HG02588 (cell line): ENCODE measurements around the gene LAMA1.

Experiments used
- ATAC-seq: cut with Tn5 transposase; IDR thresholded peaks from one replicate; pipeline ENCODE4 v1.9.1; 2021; ENCODE audit warnings: mild to moderate bottlenecking, moderate library complexity; ENCODE audit not compliant: unreplicated experiment

Gene LAMA1

GRCh38 chr18:6920099-6920955 is 197.3 kb downstream of the LAMA1 start:
- no peak for ATAC-seq

DNA sequence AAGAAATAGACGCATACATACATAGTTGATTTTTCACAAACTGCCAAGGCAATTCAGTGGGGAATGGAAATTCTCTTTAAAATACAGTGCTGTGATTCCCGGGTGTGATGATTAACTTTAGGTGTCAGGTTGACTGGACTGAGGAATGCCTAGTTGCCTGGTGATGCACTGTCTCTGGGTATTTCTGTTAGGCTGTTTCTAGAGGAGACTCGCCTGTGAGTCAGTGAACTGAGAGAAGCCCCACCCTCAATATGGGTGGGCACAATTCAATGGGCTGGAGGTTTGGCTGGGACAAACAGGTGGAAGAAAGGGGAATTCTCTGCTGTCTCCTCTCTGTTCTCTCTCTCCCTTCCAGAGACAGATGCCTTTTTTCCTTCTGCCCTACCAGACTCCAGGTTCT is 200.5 kb downstream of the LAMA1 start:
- ATAC-seq: no peak

DNA sequence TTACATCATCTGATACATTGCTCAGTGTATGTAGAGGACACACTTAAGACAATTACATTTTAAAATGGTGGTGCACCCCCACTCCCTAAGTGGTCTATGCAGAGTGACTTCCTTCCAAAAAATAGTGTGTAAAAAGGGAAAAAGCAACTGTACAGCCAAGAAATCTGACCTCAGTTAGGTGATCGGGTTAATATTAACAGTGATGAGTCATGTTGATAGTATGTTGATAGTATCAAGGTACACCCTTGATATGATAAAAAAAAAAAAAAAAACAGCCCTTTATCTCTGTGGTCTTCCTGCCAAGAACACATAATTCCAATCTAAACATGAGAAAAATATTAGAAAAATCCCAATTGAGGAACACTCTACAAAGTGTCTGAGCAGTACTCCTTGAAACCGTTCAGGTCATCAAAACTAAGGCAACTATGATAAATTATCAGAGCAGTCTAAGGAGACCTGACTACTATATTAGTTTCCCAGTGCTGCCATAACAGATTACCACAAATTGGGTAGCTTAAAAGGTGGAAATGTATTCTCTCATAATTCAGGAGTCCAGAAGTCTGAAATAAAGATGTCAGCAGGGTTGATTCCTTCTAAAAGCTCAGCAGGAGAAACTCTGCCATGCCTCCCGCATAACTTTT is 216.2 kb downstream of the LAMA1 start:
- ATAC-seq: no peak

DNA sequence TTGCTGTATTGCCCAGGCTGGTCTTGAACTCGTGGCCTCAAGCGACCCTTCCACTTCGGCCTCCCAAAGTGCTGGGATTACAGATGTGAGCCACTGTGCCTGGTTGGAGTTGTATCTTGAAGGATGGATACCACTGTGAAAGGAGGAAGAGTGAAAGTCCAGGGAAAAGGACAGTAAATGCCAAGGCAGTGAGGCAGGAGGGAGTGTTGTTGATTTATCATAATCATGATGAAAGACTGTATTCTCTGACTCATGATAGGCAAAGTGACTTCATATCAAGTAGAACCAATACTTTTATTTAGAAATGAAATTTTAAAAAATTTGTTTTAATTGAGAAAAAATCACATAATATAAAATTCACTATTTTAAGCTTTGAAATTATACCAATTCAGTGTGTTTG is 225.8 kb downstream of the LAMA1 start:
- no peak for ATAC-seq
